Hepatocyte (in vitro differentiated cells): ENCODE data around the gene CHD2. TPM values are rescaled to one million over a fixed set of nuclear protein-coding genes. Genes with fewer than 3 reads are reported as not detected.

Source experiments
- DNase-seq: peaks from one replicate; pipeline ENCODE4 v3.0.0-alpha.2; 2016; ENCODE audit warnings: low spot score
- H2AFZ ChIP-seq: fragments of 200-600 bp; sonication (generic); 2 replicates; pipeline ENCODE4 v1.6.0; 2016; ENCODE audit warnings: antibody characterized with exemption, mild to moderate bottlenecking
- H3K27ac ChIP-seq: fragments of 200-600 bp; sonication (generic); 2 replicates; pipeline ENCODE4 v1.5.1; 2016; ENCODE audit warnings: mild to moderate bottlenecking
- H3K27me3 ChIP-seq: fragments of 200-600 bp; sonication (generic); 2 replicates; pipeline ENCODE4 v1.6.1; 2016
- H3K36me3 ChIP-seq: fragments of 200-600 bp; sonication (generic); replicated peaks from 2 replicates; pipeline ENCODE4 v1.5.1; 2016; ENCODE audit warnings: low read depth; ENCODE audit not compliant: insufficient read depth
- H3K4me1 ChIP-seq: fragments of 200-600 bp; sonication (generic); 2 replicates; pipeline ENCODE4 v1.5.1; 2016; ENCODE audit warnings: mild to moderate bottlenecking, moderate library complexity; ENCODE audit not compliant: insufficient read depth
- H3K4me2 ChIP-seq: fragments of 200-600 bp; sonication (generic); 2 replicates; pipeline ENCODE4 v1.6.0; 2016
- H3K4me3 ChIP-seq: fragments of 200-600 bp; sonication (generic); 2 replicates; pipeline ENCODE4 v1.5.1; 2016; ENCODE audit warnings: mild to moderate bottlenecking
- H3K79me2 ChIP-seq: fragments of 200-600 bp; sonication (generic); 2 replicates; pipeline ENCODE4 v1.6.0; 2017; ENCODE audit warnings: mild to moderate bottlenecking
- H3K9me2 ChIP-seq: fragments of 200-600 bp; sonication (generic); replicated peaks from 2 replicates; pipeline ENCODE4 v1.6.0; 2017; ENCODE audit warnings: mild to moderate bottlenecking; ENCODE audit not compliant: insufficient read depth
- H3K9me3 ChIP-seq: fragments of 200-600 bp; sonication (generic); 2 replicates; pipeline ENCODE4 v1.5.1; 2016; ENCODE audit warnings: low read depth, mild to moderate bottlenecking
- H4K20me1 ChIP-seq: fragments of 200-600 bp; sonication (generic); 2 replicates; pipeline ENCODE4 v1.6.0; 2016; ENCODE audit warnings: mild to moderate bottlenecking; ENCODE audit not compliant: insufficient read depth, poor library complexity, severe bottlenecking
- CTCF ChIP-seq: fragments of 200-600 bp; sonication (generic); IDR thresholded peaks from 2 replicates; pipeline ENCODE4 v1.5.1; 2016; ENCODE audit warnings: antibody characterized with exemption, mild to moderate bottlenecking; ENCODE audit not compliant: poor library complexity
- EZH2 ChIP-seq: fragments of 200-600 bp; sonication (generic); IDR thresholded peaks from 2 replicates; pipeline ENCODE4 v1.6.1; 2016; ENCODE audit warnings: antibody characterized with exemption, mild to moderate bottlenecking, borderline replicate concordance
- EZH2phosphoT487 ChIP-seq: fragments of 200-600 bp; sonication (generic); IDR thresholded peaks from one replicate; pipeline ENCODE4 v1.6.1; 2018; ENCODE audit warnings: antibody characterized with exemption, mild to moderate bottlenecking, low read depth, moderate library complexity; ENCODE audit not compliant: unreplicated experiment, severe bottlenecking
- WGBS: methylation state at CpG from one replicate; pipeline ENCODE4 v1.1.6; 2016; ENCODE audit warnings: low lambda C conversion rate; ENCODE audit errors: missing lambda C conversion rate; 5-methylcytosine and 5-hydroxymethylcytosine counted together
- polyA plus RNA-seq: library from polyadenylated mRNA; unstranded; fragments of >200 nt; fragmentation: Nextera tagmentation; extraction: Ambion mirVana; gene quantifications from 2 replicates; pipeline ENCODE4 v1.2.1, GENCODE V29; 2016
- total RNA-seq: library from RNA; depleted of rRNA; stranded (reverse); fragments of >200 nt; gene quantifications from 2 replicates; pipeline ENCODE4 v1.2.3, GENCODE V29; 2014

CHD2 gene
- total and polyA plus RNA-seq, 2 experiments from 2014 or later, result 49.3 to 133 TPM

DNA sequence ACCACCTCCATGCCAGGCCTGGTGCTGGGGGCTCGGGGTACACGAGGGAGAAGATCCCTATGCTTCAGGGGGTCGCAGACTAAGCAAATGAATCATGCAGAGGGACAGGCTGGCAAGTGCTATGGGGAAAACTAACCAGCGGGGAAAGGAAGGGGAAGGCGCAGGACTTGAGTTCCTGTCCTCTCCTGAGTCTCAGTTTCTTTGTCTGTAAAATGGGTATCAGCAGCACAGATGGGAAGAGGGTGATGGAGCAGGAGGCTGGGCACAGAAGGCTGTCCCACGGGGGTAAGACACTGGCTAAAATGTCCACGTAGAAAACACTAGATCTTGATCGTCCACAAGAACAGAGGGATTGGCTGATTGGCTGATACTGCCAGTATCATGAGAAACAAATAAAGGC lies 149.1 kb downstream of the CHD2 start:
- Histone ChIP-seq H3K9me3 (no peaks in the 10 kb centered on the region), H3K36me3 (no peaks in the 10 kb centered on the region), H3K27ac (no peak overlapping the region), H3K4me2 (no peak overlapping the region), H3K27me3 (no peaks in the 10 kb centered on the region), H3K9me2 (no peaks in the 10 kb centered on the region), H3K79me2 (no peaks in the 10 kb centered on the region), H2AFZ (no peak overlapping the region), H3K4me3 (no peak overlapping the region), H3K4me1 (no peaks in the 10 kb centered on the region), H4K20me1 (no peaks in the 10 kb centered on the region)
- no peak for DNase-seq
- WGBS, result 91% methylated on average over 8 of the region's 8 CpGs
- TF ChIP-seq EZH2phosphoT487 (no peak), CTCF (no peak), EZH2 (no peak)

GRCh38 chr15:93049914-93050578 lies 149.9 kb downstream of the CHD2 start:
- no peak for DNase-seq
- Histone ChIP-seq H3K27ac (no peak overlapping the region), H3K36me3 (no peaks in the 10 kb centered on the region), H4K20me1 (no peaks in the 10 kb centered on the region), H3K4me2 (no peak overlapping the region), H3K79me2 (no peaks in the 10 kb centered on the region), H3K27me3 (no peaks in the 10 kb centered on the region), H2AFZ (no peak overlapping the region), H3K9me3 (no peaks in the 10 kb centered on the region), H3K4me3 (no peak overlapping the region), H3K4me1 (no peaks in the 10 kb centered on the region), H3K9me2 (no peaks in the 10 kb centered on the region)
- TF ChIP-seq EZH2 (no peak), EZH2phosphoT487 (no peak), CTCF (no peak)
- WGBS, result 83% methylated on average over 15 of the region's 15 CpGs

- TF ChIP-seq EZH2phosphoT487 (no peak), EZH2 (no peak), CTCF (no peak)
- no peaks in the 10 kb centered on the region for H3K27me3 ChIP-seq
- 97% methylated on average over 9 of the region's 13 CpGs for WGBS
- no peak overlapping the region for H3K4me3 ChIP-seq
- no peak overlapping the region for H2AFZ ChIP-seq
- no peaks in the 10 kb centered on the region for H3K36me3 ChIP-seq
- H3K4me1 ChIP-seq, result no peaks in the 10 kb centered on the region
- no peak for DNase-seq
- H3K9me3 ChIP-seq, result no peaks in the 10 kb centered on the region
- H3K79me2 ChIP-seq, result no peaks in the 10 kb centered on the region
- H4K20me1 ChIP-seq, result no peaks in the 10 kb centered on the region
- no peak overlapping the region for H3K4me2 ChIP-seq
- no peak overlapping the region for H3K27ac ChIP-seq
- no peaks in the 10 kb centered on the region for H3K9me2 ChIP-seq
Measured at GRCh38 chr15:93050648-93051047, 150.5 kb downstream of the CHD2 start.
